ENCODE measurements around the gene PPARG.

GRCh38 chr3:12372741-12373280 lies 83.9 kb downstream of the PPARG start:
- TF ChIP-seq CTCF (IDR thresholded peaks at IDR 0.05; ENCODE audit: low read length) = no peak
- no peak for TF ChIP-seq EZH2 (IDR thresholded peaks at IDR 0.05; ENCODE audit: borderline replicate concordance, low read length)
